Spinal cord (tissue), 10 donors: Measurements from ENCODE around the gene MACROD2. TPM values are rescaled to one million over a fixed set of nuclear protein-coding genes. Genes with fewer than 3 reads are reported as not detected.

Source experiments
- DNase-seq, 6 donors: peaks; one replicate each; pipeline versions ENCODE4 v3.0.0 to v3.0.0-alpha.2; 2013 to 2015; ENCODE audit warnings: low spot score in 6 of 6, low read depth in 4 of 6
- H3K27ac ChIP-seq: one replicate; pipeline ENCODE4 v1.5.1; 2013; ENCODE audit warnings: low read depth, low read length, control low read depth
- H3K27me3 ChIP-seq: one replicate; pipeline ENCODE4 v1.6.1; 2013; ENCODE audit warnings: low read length; ENCODE audit not compliant: control insufficient read depth, insufficient read depth
- H3K36me3 ChIP-seq: one replicate; pipeline ENCODE4 v1.6.1; 2013; ENCODE audit warnings: low read length; ENCODE audit not compliant: control insufficient read depth, insufficient read depth
- H3K4me1 ChIP-seq: one replicate; pipeline ENCODE4 v1.6.1; 2013; ENCODE audit warnings: low read length; ENCODE audit not compliant: control insufficient read depth, insufficient read depth
- H3K4me3 ChIP-seq: one replicate; pipeline ENCODE4 v1.5.1; 2013; ENCODE audit warnings: low read depth, low read length, control low read depth
- H3K9me3 ChIP-seq: one replicate; pipeline ENCODE4 v1.6.1; 2013; ENCODE audit warnings: low read length; ENCODE audit not compliant: control insufficient read depth, insufficient read depth
- WGBS: methylation state at CpG from one replicate; pipeline ENCODE4 v1.1.5; 2013; ENCODE audit warnings: missing lambda C conversion rate; ENCODE audit not compliant: insufficient coverage; 5-methylcytosine and 5-hydroxymethylcytosine counted together
- polyA plus RNA-seq, 2 donors: library from polyadenylated mRNA; unstranded; fragments of 120-200 nt; gene quantifications; one replicate each; pipeline ENCODE4 v1.2.1, GENCODE V29; 2013; ENCODE audit not compliant: insufficient read length in 2 of 2
- total RNA-seq, 2 donors: library from RNA; depleted of rRNA in 1 of 2; stranded (reverse); fragments of 120-200 nt in 1 of 2; fragments of >200 nt in 1 of 2; gene quantifications; one replicate each; pipeline versions ENCODE4 v1.2.3 to v1.2.4, GENCODE V29; 2013 to 2014
- donor health status: healthy.

The MACROD2 gene
- total and polyA plus RNA-seq, 4 donors: 16.2 to 34.0 (median 23.6) TPM

- peak overlapping the region; percentile 58 for H3K27ac ChIP-seq
- no CpG with 5 or more reads among the region's 3 CpGs for WGBS
Observed at GRCh38 chr20:15561070-15561569, 1565.8 kb downstream of the MACROD2 start.

DNA sequence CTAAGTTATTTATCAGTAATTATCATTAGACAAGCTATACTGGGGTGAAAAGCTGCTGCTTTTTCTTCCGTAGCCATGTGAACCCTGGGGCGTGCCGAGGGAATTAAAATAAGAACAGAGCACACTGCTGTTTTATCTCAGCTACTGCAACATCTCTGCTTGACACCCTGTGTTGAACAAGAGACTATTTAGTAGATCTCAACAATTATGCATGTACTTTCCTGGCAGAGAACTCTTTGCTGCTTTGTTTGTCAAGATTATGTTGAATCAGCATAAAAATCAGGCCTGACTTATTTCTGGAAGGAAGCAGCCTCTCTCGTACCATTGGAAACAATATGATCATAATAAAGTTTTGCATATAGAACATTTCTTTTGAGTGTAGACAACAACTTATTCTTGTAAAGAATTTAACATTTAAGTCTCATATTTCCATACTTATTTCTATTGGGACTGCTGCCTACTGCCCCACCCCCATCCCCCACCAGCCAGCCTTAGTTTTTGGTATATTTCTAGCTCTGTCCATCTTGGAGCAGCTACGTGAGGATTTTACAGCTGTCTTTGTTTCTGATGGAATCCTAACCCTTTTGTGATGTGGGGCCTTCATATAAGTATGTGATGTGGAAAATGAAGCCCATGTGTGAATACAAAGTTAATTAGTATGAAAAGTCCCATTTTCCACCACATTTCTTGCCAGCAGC is 1566.5 kb downstream of the MACROD2 start:
- WGBS: no CpG with 5 or more reads among the region's 5 CpGs
- peak in 2 of 6 donors; percentile 64 to 85 for DNase-seq
- Histone ChIP-seq H3K27me3 (no peaks in the 10 kb centered on the region), H3K27ac (peak overlapping the region; percentile 58), H3K9me3 (no peaks in the 10 kb centered on the region), H3K4me3 (no peak overlapping the region), H3K4me1 (no peaks in the 10 kb centered on the region), H3K36me3 (no peaks in the 10 kb centered on the region)

More at GRCh38 chr20:15561070-15561569, 1565.8 kb downstream of the MACROD2 start:
- H3K27me3 ChIP-seq: no peaks in the 10 kb centered on the region
- H3K4me3 ChIP-seq: no peak overlapping the region
- H3K4me1 ChIP-seq: no peaks in the 10 kb centered on the region
- H3K36me3 ChIP-seq: no peaks in the 10 kb centered on the region
- H3K9me3 ChIP-seq: no peaks in the 10 kb centered on the region
- peak in 1 of 6 donors; percentile 32 for DNase-seq

GRCh38 chr20:15563836-15564235 is 1568.5 kb downstream of the MACROD2 start:
- H3K4me1 ChIP-seq: no peaks in the 10 kb centered on the region
- no peaks in the 10 kb centered on the region for H3K27me3 ChIP-seq
- no peaks in the 10 kb centered on the region for H3K36me3 ChIP-seq
- DNase-seq: peak in 1 of 6 donors; percentile 37
- H3K27ac ChIP-seq: no peak overlapping the region
- H3K4me3 ChIP-seq: no peak overlapping the region
- H3K9me3 ChIP-seq: no peaks in the 10 kb centered on the region
- WGBS: no CpG with 5 or more reads among the region's 4 CpGs

DNA sequence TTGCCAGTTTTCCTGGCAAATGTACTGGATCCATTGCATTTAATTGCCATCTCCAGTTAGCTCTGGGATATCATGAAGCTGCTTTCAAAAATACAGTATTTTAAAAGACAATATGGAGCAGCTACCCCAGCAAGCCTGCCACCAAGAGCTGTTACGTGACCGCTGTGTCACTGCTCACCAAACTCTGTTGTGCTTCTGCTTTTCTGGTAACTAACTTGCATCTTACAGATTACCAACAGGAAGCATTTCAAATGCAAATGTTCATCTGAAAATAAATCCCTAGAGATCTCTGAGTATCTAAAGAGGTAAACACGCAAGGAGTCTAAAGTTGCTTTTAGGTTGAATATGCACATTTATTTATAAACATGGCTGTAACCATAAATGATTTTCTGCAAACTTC is 1569.7 kb downstream of the MACROD2 start:
- Histone ChIP-seq H3K27me3 (no peaks in the 10 kb centered on the region), H3K4me3 (no peak overlapping the region), H3K27ac (no peak overlapping the region), H3K9me3 (no peaks in the 10 kb centered on the region), H3K4me1 (no peaks in the 10 kb centered on the region), H3K36me3 (no peaks in the 10 kb centered on the region)
- no peak for DNase-seq
- 100% methylated on average over 2 of the region's 3 CpGs for WGBS

DNA sequence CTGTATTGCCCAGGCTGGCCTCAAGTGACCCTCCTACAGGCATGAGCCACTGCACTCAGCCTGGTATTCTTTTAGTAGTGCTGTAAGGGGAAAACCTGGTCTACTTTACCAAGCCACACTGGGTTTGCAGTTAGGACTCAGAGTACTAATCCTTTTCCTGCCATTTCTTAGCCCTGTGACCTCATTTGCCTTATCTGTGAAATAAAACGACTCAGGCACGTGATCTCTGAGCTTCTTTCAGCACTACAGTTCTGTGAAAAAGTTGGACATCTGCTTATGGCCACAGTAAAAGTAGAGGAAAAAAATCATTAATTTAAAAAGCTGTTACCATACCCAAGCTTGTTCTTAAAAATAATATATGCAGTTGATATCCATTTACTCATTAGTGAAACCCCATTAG is 1570.5 kb downstream of the MACROD2 start:
- Histone ChIP-seq H3K4me1 (no peaks in the 10 kb centered on the region), H3K36me3 (no peaks in the 10 kb centered on the region), H3K27ac (no peak overlapping the region), H3K27me3 (no peaks in the 10 kb centered on the region), H3K4me3 (no peak overlapping the region), H3K9me3 (no peaks in the 10 kb centered on the region)
- no peak for DNase-seq
- no CpG with 5 or more reads among the region's 2 CpGs for WGBS

DNA sequence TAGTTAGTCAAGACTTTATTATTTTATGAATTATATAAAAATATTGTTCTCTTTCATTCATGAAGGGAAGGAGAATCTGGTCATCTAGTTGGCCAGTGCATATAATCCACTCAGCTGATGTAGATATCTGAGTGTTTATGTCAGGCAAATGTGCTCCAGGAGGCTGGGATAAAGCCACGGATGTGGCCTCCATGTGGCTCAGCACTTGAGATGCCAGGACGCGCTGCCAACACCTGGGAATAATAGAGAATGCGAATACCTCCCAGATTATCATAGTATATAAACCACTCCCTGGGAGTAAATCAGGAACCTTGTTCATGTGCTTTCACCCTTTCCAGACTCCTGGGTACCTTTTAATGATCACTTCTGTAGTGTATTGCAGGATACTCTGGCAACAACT is 1571.9 kb downstream of the MACROD2 start:
- Histone ChIP-seq H3K36me3 (no peaks in the 10 kb centered on the region), H3K9me3 (no peaks in the 10 kb centered on the region), H3K4me1 (no peaks in the 10 kb centered on the region), H3K27me3 (no peaks in the 10 kb centered on the region), H3K27ac (no peak overlapping the region), H3K4me3 (no peak overlapping the region)
- DNase-seq: no peak
- WGBS: 80% methylated on average over 1 of the region's 4 CpGs

- H3K9me3 ChIP-seq: no peaks in the 10 kb centered on the region
- H3K4me3 ChIP-seq: no peak overlapping the region
- H3K27ac ChIP-seq: no peak overlapping the region
- no CpG with 5 or more reads among the region's 4 CpGs for WGBS
- H3K36me3 ChIP-seq: no peaks in the 10 kb centered on the region
- H3K4me1 ChIP-seq: no peaks in the 10 kb centered on the region
- H3K27me3 ChIP-seq: no peaks in the 10 kb centered on the region
- no peak for DNase-seq
Observed at GRCh38 chr20:15570156-15570555, 1574.8 kb downstream of the MACROD2 start.

GRCh38 chr20:15571056-15571455 is 1575.7 kb downstream of the MACROD2 start:
- Histone ChIP-seq H3K9me3 (no peaks in the 10 kb centered on the region), H3K4me1 (no peaks in the 10 kb centered on the region), H3K27ac (no peak overlapping the region), H3K4me3 (no peak overlapping the region), H3K36me3 (no peaks in the 10 kb centered on the region), H3K27me3 (no peaks in the 10 kb centered on the region)
- DNase-seq: no peak

GRCh38 chr20:15575255-15575654 is 1579.9 kb downstream of the MACROD2 start:
- Histone ChIP-seq H3K4me1 (no peaks in the 10 kb centered on the region), H3K36me3 (no peaks in the 10 kb centered on the region), H3K27ac (no peak overlapping the region), H3K27me3 (no peaks in the 10 kb centered on the region), H3K4me3 (no peak overlapping the region), H3K9me3 (no peaks in the 10 kb centered on the region)
- DNase-seq: no peak
- WGBS: no CpG with 5 or more reads among the region's 1 CpG

DNA sequence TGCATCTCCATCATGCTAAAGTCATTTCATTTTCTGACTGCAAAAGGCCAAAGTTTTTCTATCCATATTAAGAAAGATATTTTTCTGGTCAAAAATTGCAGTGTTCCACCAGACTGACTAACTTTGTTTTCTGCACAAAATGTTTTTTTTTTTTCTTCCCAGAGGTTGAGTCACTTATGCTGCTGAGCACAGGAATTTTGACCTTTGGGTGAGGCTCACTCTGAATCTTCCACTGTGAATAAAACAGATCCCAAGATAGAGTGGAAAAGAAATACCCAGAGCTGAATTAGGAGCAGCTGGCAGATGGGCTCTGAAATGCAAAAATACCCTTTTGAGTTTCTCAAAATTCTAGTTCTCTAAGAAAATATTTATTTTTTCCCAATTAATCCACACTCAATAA is 1581.1 kb downstream of the MACROD2 start:
- DNase-seq: no peak
- Histone ChIP-seq H3K4me3 (no peak overlapping the region), H3K27me3 (no peaks in the 10 kb centered on the region), H3K4me1 (no peaks in the 10 kb centered on the region), H3K27ac (no peak overlapping the region), H3K36me3 (no peaks in the 10 kb centered on the region), H3K9me3 (no peaks in the 10 kb centered on the region)
